Neural cell (in vitro differentiated cells): ENCODE measurements around the gene CLEC3B. TPM values are rescaled to one million over a fixed set of nuclear protein-coding genes. Genes with fewer than 3 reads are reported as not detected.

Source experiments
- H2AFZ ChIP-seq: fragments of 200-600, 300-800 bp; sonication (generic), shearing (Covaris generic); 2 replicates; pipeline ENCODE4 v1.6.0; 2014; ENCODE audit warnings: low read depth, mild to moderate bottlenecking, antibody characterized with exemption, low read length, moderate library complexity
- H3F3A ChIP-seq: fragments of 200-600 bp; shearing (Covaris generic); 2 replicates; pipeline ENCODE4 v1.6.1; 2016; ENCODE audit warnings: mild to moderate bottlenecking, moderate library complexity, mixed read lengths, antibody characterized with exemption, low read length; ENCODE audit not compliant: insufficient read depth, poor library complexity, severe bottlenecking
- H3K27ac ChIP-seq: fragments of 200-600, 300-800 bp; sonication (generic), shearing (Covaris generic); 2 replicates; pipeline ENCODE4 v1.5.1; 2014; ENCODE audit warnings: mild to moderate bottlenecking, low read length, moderate library complexity
- H3K27me3 ChIP-seq: fragments of 300-800, 200-600 bp; sonication (generic), shearing (Covaris generic); 2 replicates; pipeline ENCODE4 v1.6.0; 2014; ENCODE audit warnings: mild to moderate bottlenecking, low read depth, low read length, moderate library complexity; ENCODE audit not compliant: insufficient read depth
- H3K36me3 ChIP-seq: fragments of 300-800, 200-600 bp; sonication (generic), shearing (Covaris generic); 2 replicates; pipeline ENCODE4 v1.5.1; 2014; ENCODE audit warnings: mild to moderate bottlenecking, antibody characterized with exemption, low read length, moderate library complexity; ENCODE audit not compliant: insufficient read depth
- H3K4me2 ChIP-seq: fragments of 300-800, 200-600 bp; sonication (generic), shearing (Covaris generic); 2 replicates; pipeline ENCODE4 v1.6.0; 2014; ENCODE audit warnings: mild to moderate bottlenecking, low read length
- H3K4me3 ChIP-seq: fragments of 300-800, 200-600 bp; sonication (generic), shearing (Covaris generic); 2 replicates; pipeline ENCODE4 v1.5.1; 2014; ENCODE audit warnings: mild to moderate bottlenecking, low read length, moderate library complexity
- H3K79me2 ChIP-seq: fragments of 200-600 bp; shearing (Covaris generic); replicated peaks from 2 replicates; pipeline ENCODE4 v1.6.0; 2014; ENCODE audit warnings: mild to moderate bottlenecking, low read length, moderate library complexity; ENCODE audit not compliant: insufficient read depth
- H3K9ac ChIP-seq: fragments of 300-800, 200-600 bp; sonication (generic), shearing (Covaris generic); 2 replicates; pipeline ENCODE4 v1.6.1; 2016; ENCODE audit warnings: mild to moderate bottlenecking, low read length, mixed read lengths
- H3K9me2 ChIP-seq: fragments of 200-600 bp; shearing (Covaris generic); 2 replicates; pipeline ENCODE4 v1.6.1; 2016; ENCODE audit warnings: mild to moderate bottlenecking, low read length, mixed read lengths; ENCODE audit not compliant: insufficient read depth
- H3K9me3 ChIP-seq: fragments of 200-600, 300-800 bp; sonication (generic), shearing (Covaris generic); 2 replicates; pipeline ENCODE4 v1.6.1; 2016; ENCODE audit warnings: mild to moderate bottlenecking, mixed run types, low read length, moderate library complexity, mixed read lengths
- H4K20me1 ChIP-seq: fragments of 200-600 bp; shearing (Covaris generic); 2 replicates; pipeline ENCODE4 v1.6.1; 2016; ENCODE audit warnings: mild to moderate bottlenecking, mixed run types; ENCODE audit not compliant: insufficient read depth
- EP300 ChIP-seq: fragments of 450-650 bp; conservative IDR thresholded peaks from 2 replicates; pipeline ENCODE4 v1.6.1; 2014; ENCODE audit warnings: antibody characterized with exemption, mild to moderate bottlenecking, moderate library complexity; ENCODE audit not compliant: poor library complexity, severe bottlenecking
- EZH2 ChIP-seq: fragments of 200-600, 300-800 bp; shearing (Covaris generic), sonication (generic); IDR thresholded peaks from 2 replicates; pipeline ENCODE4 v1.6.1; 2014; ENCODE audit warnings: antibody characterized with exemption, low read length, borderline replicate concordance, mild to moderate bottlenecking; ENCODE audit not compliant: insufficient read depth, poor library complexity, severe bottlenecking
- MXI1 ChIP-seq: fragments of 450-650 bp; conservative IDR thresholded peaks from 2 replicates; pipeline ENCODE4 v1.6.1; 2014; ENCODE audit warnings: antibody characterized with exemption, mild to moderate bottlenecking; ENCODE audit not compliant: poor library complexity, severe bottlenecking
- POLR2AphosphoS5 ChIP-seq: IDR thresholded peaks from 2 replicates; pipeline ENCODE4 v1.6.1; 2012
- RAD21 ChIP-seq: fragments of 450-650 bp; conservative IDR thresholded peaks from 2 replicates; pipeline ENCODE4 v1.6.1; 2014; ENCODE audit warnings: antibody characterized with exemption, mild to moderate bottlenecking, moderate library complexity
- SMC3 ChIP-seq: fragments of 450-650 bp; conservative IDR thresholded peaks from 2 replicates; pipeline ENCODE4 v1.6.1; 2014; ENCODE audit warnings: antibody characterized with exemption, mild to moderate bottlenecking, moderate library complexity; ENCODE audit not compliant: poor library complexity
- TAF1 ChIP-seq: IDR thresholded peaks from 2 replicates; pipeline ENCODE4 v1.6.1; 2012; ENCODE audit warnings: low read depth
- polyA plus RNA-seq: library from polyadenylated mRNA; depleted of rRNA; stranded (reverse); fragments of >200 nt; gene quantifications from 2 replicates; pipeline ENCODE4 v1.2.3, GENCODE V29; 2014
- TF ChIP-seq, protein P1 (sequence below): fragments of 450-650 bp; IDR thresholded peaks from 2 replicates; pipeline ENCODE4 v1.5.1; 2014; ENCODE audit warnings: antibody characterized with exemption, mild to moderate bottlenecking, moderate library complexity; ENCODE audit not compliant: poor library complexity, severe bottlenecking
- TF ChIP-seq, protein P2 (sequence below): IDR thresholded peaks from 2 replicates; pipeline ENCODE4 v1.6.1; 2012; ENCODE audit warnings: borderline replicate concordance

Gene CLEC3B
- polyA plus RNA-seq, 1 donor from 2014 or later = 2.6 TPM

DNA sequence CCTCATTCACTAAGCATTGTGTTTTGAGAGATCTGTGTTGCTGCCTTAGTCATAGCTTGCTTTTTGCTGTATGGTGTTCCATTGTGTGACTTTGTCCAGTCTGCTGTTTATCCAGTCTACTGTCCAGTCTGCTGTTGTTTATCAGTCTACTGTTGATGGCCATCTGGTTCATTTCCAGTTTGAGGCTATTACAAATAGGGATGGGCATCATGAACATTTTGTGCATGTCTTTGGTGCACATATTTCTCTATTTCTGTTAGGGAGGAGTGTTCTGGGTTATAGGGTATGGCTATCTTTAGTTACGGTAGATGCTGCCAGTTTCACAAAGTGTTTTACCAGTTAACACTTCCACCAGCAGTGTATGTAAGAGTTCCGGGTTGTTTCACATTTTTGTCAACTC is 22.2 kb upstream of the CLEC3B start:
- no peaks in the 10 kb centered on the region for H3F3A ChIP-seq
- no peaks in the 10 kb centered on the region for H3K27me3 ChIP-seq
- no peak overlapping the region for H3K9ac ChIP-seq
- H2AFZ ChIP-seq = no peak overlapping the region
- no peaks in the 10 kb centered on the region for H3K9me2 ChIP-seq
- peaks cover 9% of the 10 kb centered on the region for H3K9me3 ChIP-seq
- no peak overlapping the region for H3K4me2 ChIP-seq
- H3K4me3 ChIP-seq = no peak overlapping the region
- TF ChIP-seq, protein P1, sequence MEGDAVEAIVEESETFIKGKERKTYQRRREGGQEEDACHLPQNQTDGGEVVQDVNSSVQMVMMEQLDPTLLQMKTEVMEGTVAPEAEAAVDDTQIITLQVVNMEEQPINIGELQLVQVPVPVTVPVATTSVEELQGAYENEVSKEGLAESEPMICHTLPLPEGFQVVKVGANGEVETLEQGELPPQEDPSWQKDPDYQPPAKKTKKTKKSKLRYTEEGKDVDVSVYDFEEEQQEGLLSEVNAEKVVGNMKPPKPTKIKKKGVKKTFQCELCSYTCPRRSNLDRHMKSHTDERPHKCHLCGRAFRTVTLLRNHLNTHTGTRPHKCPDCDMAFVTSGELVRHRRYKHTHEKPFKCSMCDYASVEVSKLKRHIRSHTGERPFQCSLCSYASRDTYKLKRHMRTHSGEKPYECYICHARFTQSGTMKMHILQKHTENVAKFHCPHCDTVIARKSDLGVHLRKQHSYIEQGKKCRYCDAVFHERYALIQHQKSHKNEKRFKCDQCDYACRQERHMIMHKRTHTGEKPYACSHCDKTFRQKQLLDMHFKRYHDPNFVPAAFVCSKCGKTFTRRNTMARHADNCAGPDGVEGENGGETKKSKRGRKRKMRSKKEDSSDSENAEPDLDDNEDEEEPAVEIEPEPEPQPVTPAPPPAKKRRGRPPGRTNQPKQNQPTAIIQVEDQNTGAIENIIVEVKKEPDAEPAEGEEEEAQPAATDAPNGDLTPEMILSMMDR = no peak
- H3K36me3 ChIP-seq = peaks cover 9% of the 10 kb centered on the region
- no peaks in the 10 kb centered on the region for H3K79me2 ChIP-seq
- no peaks in the 10 kb centered on the region for H4K20me1 ChIP-seq
- H3K27ac ChIP-seq = no peak overlapping the region

DNA sequence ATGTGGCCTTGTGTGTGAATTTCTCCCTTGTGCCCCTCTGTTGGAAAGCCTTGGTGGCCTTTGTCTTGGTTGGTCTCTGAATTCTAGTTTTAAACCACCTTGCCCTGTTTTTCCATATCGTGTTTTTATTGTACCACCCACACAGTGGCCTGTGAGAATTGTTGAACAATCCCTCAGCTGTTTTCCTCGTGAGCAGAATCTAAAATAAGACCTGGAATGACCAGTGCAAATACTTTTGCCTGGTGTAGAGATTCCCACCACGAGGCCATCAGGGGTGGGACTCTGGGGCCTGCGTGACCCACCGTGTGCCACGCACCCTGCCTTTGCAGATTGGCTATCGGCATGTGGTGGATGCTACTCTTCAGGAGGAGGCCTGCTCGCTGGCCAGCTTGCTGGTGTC is 19.0 kb upstream of the CLEC3B start:
- Histone ChIP-seq H3K4me2 (no peak overlapping the region), H3K4me3 (no peak overlapping the region), H3K9ac (no peak overlapping the region), H4K20me1 (no peaks in the 10 kb centered on the region), H3K79me2 (no peaks in the 10 kb centered on the region), H3F3A (no peaks in the 10 kb centered on the region), H3K36me3 (peaks cover 9% of the 10 kb centered on the region), H2AFZ (no peak overlapping the region), H3K9me2 (no peaks in the 10 kb centered on the region), H3K9me3 (peaks cover 9% of the 10 kb centered on the region), H3K27me3 (no peaks in the 10 kb centered on the region), H3K27ac (no peak overlapping the region)
- TF ChIP-seq EP300 (no peak), POLR2AphosphoS5 (no peak), TAF1 (no peak), RAD21 (no peak), SMC3 (no peak), MXI1 (no peak), EZH2 (no peak)
- TF ChIP-seq, protein P1 = no peak
- TF ChIP-seq, protein P2, sequence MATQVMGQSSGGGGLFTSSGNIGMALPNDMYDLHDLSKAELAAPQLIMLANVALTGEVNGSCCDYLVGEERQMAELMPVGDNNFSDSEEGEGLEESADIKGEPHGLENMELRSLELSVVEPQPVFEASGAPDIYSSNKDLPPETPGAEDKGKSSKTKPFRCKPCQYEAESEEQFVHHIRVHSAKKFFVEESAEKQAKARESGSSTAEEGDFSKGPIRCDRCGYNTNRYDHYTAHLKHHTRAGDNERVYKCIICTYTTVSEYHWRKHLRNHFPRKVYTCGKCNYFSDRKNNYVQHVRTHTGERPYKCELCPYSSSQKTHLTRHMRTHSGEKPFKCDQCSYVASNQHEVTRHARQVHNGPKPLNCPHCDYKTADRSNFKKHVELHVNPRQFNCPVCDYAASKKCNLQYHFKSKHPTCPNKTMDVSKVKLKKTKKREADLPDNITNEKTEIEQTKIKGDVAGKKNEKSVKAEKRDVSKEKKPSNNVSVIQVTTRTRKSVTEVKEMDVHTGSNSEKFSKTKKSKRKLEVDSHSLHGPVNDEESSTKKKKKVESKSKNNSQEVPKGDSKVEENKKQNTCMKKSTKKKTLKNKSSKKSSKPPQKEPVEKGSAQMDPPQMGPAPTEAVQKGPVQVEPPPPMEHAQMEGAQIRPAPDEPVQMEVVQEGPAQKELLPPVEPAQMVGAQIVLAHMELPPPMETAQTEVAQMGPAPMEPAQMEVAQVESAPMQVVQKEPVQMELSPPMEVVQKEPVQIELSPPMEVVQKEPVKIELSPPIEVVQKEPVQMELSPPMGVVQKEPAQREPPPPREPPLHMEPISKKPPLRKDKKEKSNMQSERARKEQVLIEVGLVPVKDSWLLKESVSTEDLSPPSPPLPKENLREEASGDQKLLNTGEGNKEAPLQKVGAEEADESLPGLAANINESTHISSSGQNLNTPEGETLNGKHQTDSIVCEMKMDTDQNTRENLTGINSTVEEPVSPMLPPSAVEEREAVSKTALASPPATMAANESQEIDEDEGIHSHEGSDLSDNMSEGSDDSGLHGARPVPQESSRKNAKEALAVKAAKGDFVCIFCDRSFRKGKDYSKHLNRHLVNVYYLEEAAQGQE = no peak
